GOT3 (cell line): Measurements from ENCODE around the gene KRTAP10-9.
"Not testable (repeated sequence)": the region's sequence is repeated elsewhere in the genome, so short reads cannot be mapped to it uniquely, and the experiment has no call there.

Source experiments
- DNase-seq: peaks from one replicate; lab custom pipeline; 2025; ENCODE audit warnings: mixed read lengths; lab: John Stamatoyannopoulos, UW

The KRTAP10-9 gene

GRCh38 chr21:44595524-44595923 is 31.4 kb upstream of the KRTAP10-9 start:
- DNase-seq, result no peak

DNA sequence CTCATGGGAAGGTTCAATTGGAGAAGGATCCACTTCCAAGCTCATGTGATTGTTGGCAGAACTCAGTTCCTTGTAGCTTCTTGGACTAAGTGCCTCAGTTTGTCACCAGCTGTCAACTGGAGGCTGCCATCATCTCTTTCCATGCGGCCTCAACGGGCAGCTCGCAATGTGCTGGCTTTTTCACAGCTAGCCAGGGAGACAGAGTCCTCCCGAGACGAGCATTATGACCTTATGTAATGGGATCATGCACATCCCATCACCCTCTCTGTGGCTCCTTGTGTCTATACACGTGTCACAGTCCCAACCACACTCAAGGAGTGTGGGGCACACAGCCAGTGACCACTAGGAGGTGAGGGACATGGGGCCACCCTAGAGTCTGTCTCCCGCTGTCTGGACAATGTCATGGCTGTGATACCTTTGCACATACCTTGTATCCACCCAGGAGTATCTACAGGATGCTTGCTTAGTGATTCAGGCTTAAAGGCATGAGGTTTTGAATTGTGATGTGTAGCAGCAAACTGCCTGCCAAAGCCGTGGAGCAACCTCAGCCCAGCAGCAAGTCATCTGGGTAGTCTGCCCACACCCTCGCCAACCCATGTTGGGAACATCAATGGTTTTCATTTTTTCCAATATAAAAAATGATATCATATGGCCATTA is 30.7 kb upstream of the KRTAP10-9 start:
- DNase-seq, result no peak

DNA sequence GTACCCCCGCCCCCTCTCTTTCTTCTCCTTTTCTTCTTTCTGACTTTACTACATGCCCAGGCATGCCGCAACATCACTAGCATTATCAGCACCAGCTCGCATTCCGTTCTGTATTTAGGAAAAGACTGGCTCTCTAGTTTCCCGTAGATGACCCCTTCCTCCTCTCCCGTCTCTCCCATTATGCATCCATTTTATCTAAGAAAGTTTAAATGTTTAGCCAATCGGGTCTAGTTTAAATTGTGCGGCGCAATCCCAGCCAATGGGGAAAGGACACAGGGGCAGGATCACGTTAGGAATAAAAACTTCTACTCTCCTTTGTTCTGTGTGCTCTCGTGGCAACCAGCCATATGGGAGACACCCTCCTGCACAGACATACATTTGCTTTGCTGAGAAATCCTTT is 28.8 kb upstream of the KRTAP10-9 start:
- DNase-seq, result no peak

DNA sequence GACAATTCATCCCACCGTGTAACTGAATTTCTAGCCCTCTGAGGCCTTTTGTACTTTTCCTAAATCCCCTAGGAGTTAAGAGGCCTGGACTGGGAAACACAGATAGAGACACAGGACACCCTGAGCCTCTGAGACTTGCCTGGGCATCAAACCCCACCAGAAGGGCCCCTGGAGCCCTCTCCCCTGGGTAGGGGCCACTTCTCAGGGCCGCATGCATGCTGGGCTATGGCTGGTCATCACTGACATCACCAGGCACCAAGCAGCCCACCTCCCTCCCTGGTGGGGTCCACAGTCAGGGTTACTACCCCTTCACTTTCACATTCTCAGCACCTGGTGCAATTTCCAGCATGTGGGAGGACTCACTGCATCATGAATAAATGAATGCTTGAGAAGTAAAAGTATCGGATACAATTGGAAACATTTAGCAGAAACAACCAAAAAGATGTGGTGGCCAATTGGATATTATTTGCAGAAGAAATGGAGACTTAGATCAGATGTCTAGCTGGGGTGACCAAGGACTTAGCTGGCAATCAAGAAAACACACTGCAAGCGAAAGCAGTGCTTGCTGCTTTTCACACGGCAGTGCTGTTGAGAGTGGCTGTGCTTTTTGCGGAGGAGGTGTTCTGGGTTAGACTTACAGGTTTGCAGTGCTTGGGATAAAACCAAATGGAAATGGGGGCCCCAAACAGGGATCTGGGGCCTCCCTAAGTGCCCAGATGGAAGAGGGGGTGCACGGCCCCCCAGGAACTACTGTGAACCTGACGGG is 27.4 kb upstream of the KRTAP10-9 start:
- no peak for DNase-seq

- DNase-seq, result not testable (repeated sequence)
Measured at GRCh38 chr21:44600118-44600978, 26.5 kb upstream of the KRTAP10-9 start, which contains the start of gene KRTAP10-7. TSS of gene KRTAP10-7 (plus strand) at chr21:44600597. CDS start at chr21:44600622, 25 bp downstream.

DNA sequence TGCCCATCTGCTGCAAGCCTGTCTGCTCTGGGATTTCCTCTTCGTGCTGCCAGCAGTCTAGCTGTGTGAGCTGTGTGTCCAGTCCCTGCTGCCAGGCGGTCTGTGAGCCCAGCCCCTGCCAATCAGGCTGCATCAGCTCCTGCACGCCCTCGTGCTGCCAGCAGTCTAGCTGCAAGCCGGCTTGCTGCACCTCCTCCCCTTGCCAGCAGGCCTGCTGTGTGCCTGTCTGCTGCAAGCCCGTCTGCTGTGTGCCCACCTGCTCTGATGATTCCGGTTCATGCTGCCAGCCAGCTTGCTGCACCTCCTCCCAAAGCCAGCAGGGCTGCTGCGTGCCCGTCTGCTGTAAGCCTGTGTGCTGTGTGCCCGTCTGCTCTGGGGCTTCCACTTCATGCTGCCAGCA is 25.8 kb upstream of the KRTAP10-9 start:
- not testable (repeated sequence) for DNase-seq

GRCh38 chr21:44601596-44602462 is 25.1 kb upstream of the KRTAP10-9 start:
- no peak for DNase-seq

GRCh38 chr21:44602463-44602850 is 24.4 kb upstream of the KRTAP10-9 start:
- DNase-seq, result no peak

- no peak for DNase-seq
Measured at GRCh38 chr21:44603109-44603875, 23.6 kb upstream of the KRTAP10-9 start.

- DNase-seq, result no peak
Measured at GRCh38 chr21:44603911-44604310, 23.0 kb upstream of the KRTAP10-9 start.

- no peak for DNase-seq
Measured at GRCh38 chr21:44606495-44606894, 20.4 kb upstream of the KRTAP10-9 start.

GRCh38 chr21:44609193-44609592 is 17.7 kb upstream of the KRTAP10-9 start:
- DNase-seq, result no peak

- DNase-seq, result not testable (repeated sequence)
Measured at GRCh38 chr21:44610157-44610843, 16.6 kb upstream of the KRTAP10-9 start.

DNA sequence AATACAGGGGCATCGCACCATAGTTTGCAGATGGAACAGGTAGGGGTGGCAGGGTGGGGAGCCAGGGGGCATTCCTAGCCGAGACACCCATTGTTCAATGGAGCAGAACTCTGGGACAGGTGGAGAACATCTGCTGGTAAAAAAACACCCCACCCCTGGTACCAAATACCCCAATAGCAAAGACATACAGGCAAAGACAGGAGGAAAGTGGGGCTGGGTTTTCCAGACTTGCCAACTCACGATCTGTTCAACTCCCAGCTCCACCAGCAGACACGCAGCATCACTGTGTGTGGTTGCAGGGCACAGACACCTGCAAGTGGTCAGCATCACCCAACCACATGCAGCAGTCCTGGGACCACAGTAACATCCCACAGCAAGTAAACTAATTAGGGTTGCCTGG is 15.3 kb upstream of the KRTAP10-9 start:
- DNase-seq, result no peak

DNA sequence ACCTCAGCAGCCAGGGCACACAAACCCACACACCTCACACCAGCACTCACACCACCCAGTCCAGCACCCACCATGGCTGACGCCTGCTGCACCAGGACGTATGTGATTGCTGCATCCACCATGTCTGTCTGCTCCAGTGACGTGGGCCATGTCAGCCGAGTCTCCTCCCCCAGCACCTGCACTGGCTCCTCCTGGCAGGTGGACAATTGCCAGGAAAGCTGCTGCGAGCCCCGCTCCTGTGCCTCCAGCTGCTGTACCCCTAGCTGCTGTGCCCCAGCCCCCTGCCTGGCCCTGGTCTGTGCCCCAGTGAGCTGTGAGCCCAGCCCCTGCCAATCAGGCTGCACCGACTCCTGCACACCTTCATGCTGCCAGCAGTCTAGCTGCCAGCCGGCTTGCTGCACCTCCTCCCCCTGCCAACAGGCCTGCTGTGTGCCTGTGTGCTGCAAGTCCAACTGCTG is 14.8 kb upstream of the KRTAP10-9 start, which contains the start of gene KRTAP10-8:
KRTAP10-8 (plus strand) TSS at position 51 of the 458 bp plus-strand sequence; CDS start at position 73, 22 bp downstream.
- DNase-seq, result no peak

DNA sequence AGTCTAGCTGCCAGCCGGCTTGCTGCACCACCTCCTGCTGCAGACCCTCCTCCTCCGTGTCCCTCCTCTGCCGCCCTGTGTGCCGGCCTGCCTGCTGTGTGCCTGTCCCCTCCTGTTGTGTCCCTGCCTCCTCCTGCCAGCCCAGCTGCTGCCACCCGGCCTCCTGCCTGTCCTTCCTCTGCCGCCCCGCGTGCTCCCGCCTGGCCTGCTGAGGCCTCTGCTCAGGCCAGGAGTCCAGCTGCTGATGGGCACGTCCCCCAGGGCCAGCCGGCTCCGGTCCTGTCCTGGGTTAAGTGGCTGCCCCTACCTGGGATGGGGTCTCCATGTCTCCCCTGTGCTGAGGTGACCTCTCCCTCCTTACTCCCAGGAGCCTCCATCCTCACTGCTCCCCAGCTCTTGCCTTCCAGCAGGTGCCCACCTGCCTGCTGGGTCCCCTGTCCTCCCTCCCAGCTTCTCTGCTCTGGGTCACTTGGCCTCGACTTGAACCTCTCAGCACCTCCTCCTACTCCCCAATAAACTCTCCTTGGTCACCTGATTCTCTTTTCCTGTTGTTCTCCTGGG is 14.1 kb upstream of the KRTAP10-9 start:
- DNase-seq, result no peak

GRCh38 chr21:44613386-44614155 is 13.3 kb upstream of the KRTAP10-9 start:
- DNase-seq, result no peak

DNA sequence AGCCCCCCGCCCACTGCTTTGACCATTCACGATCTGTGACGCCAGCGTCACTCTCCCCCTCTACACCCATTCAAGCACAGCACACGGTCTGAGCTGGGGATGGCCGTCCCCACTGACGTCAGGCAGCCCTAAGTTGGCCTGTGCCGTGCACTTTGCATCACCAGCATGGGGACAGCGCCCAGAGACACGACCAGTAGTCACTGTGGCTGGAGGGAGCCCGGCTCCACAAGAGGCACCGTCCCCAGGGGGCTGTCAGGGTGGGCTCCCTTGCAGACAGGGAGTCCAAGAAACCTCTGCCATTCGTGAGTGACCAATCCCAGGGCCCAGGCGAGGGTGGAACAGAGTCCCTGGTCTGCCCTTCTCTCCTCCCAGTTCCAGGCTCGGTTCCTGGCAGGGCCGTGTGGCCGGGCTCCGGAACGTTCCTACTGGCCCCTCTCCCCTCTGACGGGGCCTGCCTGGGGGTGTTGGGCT is 12.7 kb upstream of the KRTAP10-9 start:
- no peak for DNase-seq

DNA sequence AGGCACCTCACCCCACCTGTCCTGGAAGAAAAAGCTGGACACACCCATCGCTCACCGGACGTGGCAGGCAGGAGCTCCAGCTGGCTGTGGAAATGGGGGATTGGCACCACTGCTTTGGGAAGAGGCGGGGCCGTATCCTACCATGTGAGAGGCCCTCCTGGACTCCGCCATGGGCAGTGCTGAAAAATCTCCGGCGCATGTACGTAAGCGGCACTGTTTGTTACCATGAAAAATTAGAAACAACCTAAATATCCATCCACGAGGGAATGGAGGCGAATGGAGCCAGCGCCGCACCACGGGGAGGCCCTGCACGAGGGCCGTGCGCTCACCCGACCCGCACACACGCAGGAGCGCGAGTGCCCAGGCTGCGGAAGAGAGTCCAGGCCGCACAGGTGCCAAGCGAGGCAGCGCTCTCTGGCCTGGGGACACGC is 11.9 kb upstream of the KRTAP10-9 start:
- DNase-seq, result no peak
